Keratinocyte (primary cell): Measurements from ENCODE around the gene GMCL1. TPM values are rescaled to one million over a fixed set of nuclear protein-coding genes. Genes with fewer than 3 reads are reported as not detected.

Source experiments
- DNase-seq: peaks from one replicate; pipeline ENCODE4 v3.0.0-alpha.2; 2011; ENCODE audit warnings: low read depth, missing footprints, low spot score
- FAIRE-seq: peaks from 2 replicates; lab custom pipeline; 2011; peaks lifted over from hg19 to GRCh38; lab: Jason Lieb, UNC
- H2AFZ ChIP-seq: 2 replicates; pipeline ENCODE4 v1.6.0; 2012; ENCODE audit warnings: low read length, control low read depth, inconsistent platforms; ENCODE audit not compliant: control insufficient read depth
- H3K27ac ChIP-seq: 2 replicates; pipeline ENCODE4 v1.5.1; 2011; ENCODE audit warnings: low read length; ENCODE audit not compliant: control insufficient read depth, insufficient read depth
- H3K27me3 ChIP-seq: 3 replicates; pipeline ENCODE4 v1.6.0; 2011; ENCODE audit warnings: low read length; ENCODE audit not compliant: control insufficient read depth, insufficient read depth; ENCODE audit errors: extremely low read depth
- H3K36me3 ChIP-seq, 2 experiments: 2 replicates in 1 of 2; 3 replicates in 1 of 2; pipeline ENCODE4 v1.5.1; 2011; ENCODE audit warnings: low read length in 2 of 2, mild to moderate bottlenecking in 1 of 2; ENCODE audit not compliant: control insufficient read depth in 2 of 2, insufficient read depth in 2 of 2; ENCODE audit errors: extremely low read depth in 1 of 2
- H3K4me1 ChIP-seq: 3 replicates; pipeline ENCODE4 v1.5.1; 2011; ENCODE audit warnings: low read length; ENCODE audit not compliant: control insufficient read depth, insufficient read depth; ENCODE audit errors: extremely low read depth
- H3K4me2 ChIP-seq: 3 replicates; pipeline ENCODE4 v1.6.0; 2011; ENCODE audit warnings: low read depth, low read length; ENCODE audit not compliant: control insufficient read depth, insufficient read depth; ENCODE audit errors: extremely low read depth
- H3K4me3 ChIP-seq, 3 experiments: fragments of 200-600 bp in 1 of 3; sonication (generic) in 1 of 3; 2 replicates in 2 of 3; 3 replicates in 1 of 3; pipeline ENCODE4 v1.5.1; 2011 to 2016; ENCODE audit warnings: low read length in 3 of 3, mild to moderate bottlenecking in 3 of 3, control low read depth in 2 of 3, inconsistent platforms in 1 of 3, low read depth in 1 of 3, mixed read lengths in 1 of 3, mixed run types in 1 of 3, moderate library complexity in 1 of 3; ENCODE audit not compliant: control insufficient read depth in 2 of 3, insufficient read depth in 2 of 3; ENCODE audit errors: extremely low read depth in 1 of 3
- H3K79me2 ChIP-seq: 2 replicates; pipeline ENCODE4 v1.6.0; 2012; ENCODE audit warnings: low read length; ENCODE audit not compliant: control insufficient read depth, insufficient read depth
- H3K9ac ChIP-seq: 3 replicates; pipeline ENCODE4 v1.6.0; 2011; ENCODE audit warnings: low read length; ENCODE audit not compliant: control insufficient read depth, insufficient read depth; ENCODE audit errors: extremely low read depth
- H3K9me1 ChIP-seq: 3 replicates; pipeline ENCODE4 v1.6.0; 2011; ENCODE audit warnings: low read length; ENCODE audit not compliant: control insufficient read depth, insufficient read depth; ENCODE audit errors: extremely low read depth
- H3K9me3 ChIP-seq: 2 replicates; pipeline ENCODE4 v1.5.1; 2012; ENCODE audit warnings: low read depth, low read length; ENCODE audit not compliant: control insufficient read depth
- H4K20me1 ChIP-seq: 3 replicates; pipeline ENCODE4 v1.6.0; 2011; ENCODE audit warnings: low read length; ENCODE audit not compliant: control insufficient read depth, insufficient read depth; ENCODE audit errors: extremely low read depth
- CTCF ChIP-seq, 3 experiments: IDR thresholded peaks in 1 of 3; conservative IDR thresholded peaks in 1 of 3; optimal IDR thresholded peaks in 1 of 3; 2 replicates in 2 of 3; 3 replicates in 1 of 3; pipeline versions ENCODE3 to v1.5.1; 2011; ENCODE audit warnings: low read length in 3 of 3, mild to moderate bottlenecking in 3 of 3, moderate library complexity in 2 of 3, control low read depth in 1 of 3, inconsistent platforms in 1 of 3; ENCODE audit not compliant: insufficient read depth in 2 of 3; ENCODE audit errors: extremely low read depth in 1 of 3
- EZH2 ChIP-seq: IDR thresholded peaks from one replicate; pipeline ENCODE4 v1.6.1; 2012; ENCODE audit warnings: inconsistent platforms, mild to moderate bottlenecking, low read length, moderate library complexity
- dilution Hi-C: fragments of 300-500 bp; cut with MboI; formaldehyde crosslinking; loops from one replicate; pipeline ENCODE4 v1.7.0; 2020; ENCODE audit warnings: low sequenced_read_pairs; ENCODE audit not compliant: extremely low pct_ligation_motif_present
- polyA plus RNA-seq, 5 experiments: library from polyadenylated mRNA; depleted of rRNA in 3 of 5; stranded (reverse) in 3 of 5; stranded (forward) in 1 of 5; unstranded in 1 of 5; fragments of >200 nt; gene quantifications; 1 replicate in 1 of 5; 2 replicates in 3 of 5; 3 replicates in 1 of 5; pipeline versions ENCODE4 v1.2.1 to v1.2.3, GENCODE V29; 2011 to 2012; ENCODE audit warnings: missing spikeins in 2 of 5, low read depth in 1 of 5, low replicate concordance in 1 of 5

The GMCL1 gene
- polyA plus RNA-seq, 1 donor (not counting 4 experiments of a cell fraction or from before 2014, with no cell fraction given) = 7.5 TPM

GRCh38 chr2:69785358-69785757 is 44.1 kb upstream of the GMCL1 start:
- no peak overlapping the region for H3K4me2 ChIP-seq

GRCh38 chr2:69786052-69786560 is 43.4 kb upstream of the GMCL1 start:
- Histone ChIP-seq H3K27ac (no peak overlapping the region), H3K27me3 (no peaks in the 10 kb centered on the region), H3K4me3 (no peak overlapping the region), H3K79me2 (no peaks in the 10 kb centered on the region), H3K9ac (no peak overlapping the region), H3K4me2 (no peak overlapping the region), H4K20me1 (no peaks in the 10 kb centered on the region), H3K4me1 (peaks cover 4% of the 10 kb centered on the region), H2AFZ (no peak overlapping the region), H3K36me3 (peaks cover 17 to 27% of the 10 kb centered on the region in 2 experiments), H3K9me3 (no peaks in the 10 kb centered on the region), H3K9me1 (no peaks in the 10 kb centered on the region)
- dilution Hi-C loops = no loop called here
- FAIRE-seq = no peak
- DNase-seq = no peak
- TF ChIP-seq CTCF (optimal IDR thresholded peaks at IDR 0.05 in 1 of 3, IDR thresholded peaks at IDR 0.05 in 1 of 3, conservative IDR thresholded peaks at IDR 0.05 in 1 of 3; ENCODE audit: extremely low read depth in 1 of 3, insufficient read depth in 2 of 3, low read length in 3 of 3) (no peak), EZH2 (no peak)

More at GRCh38 chr2:69785358-69785757, 44.1 kb upstream of the GMCL1 start:
- Histone ChIP-seq H3K79me2 (no peaks in the 10 kb centered on the region), H3K27me3 (no peaks in the 10 kb centered on the region), H3K9me1 (no peaks in the 10 kb centered on the region), H3K27ac (no peak overlapping the region), H3K36me3 (peaks cover 17 to 27% of the 10 kb centered on the region in 2 experiments), H2AFZ (no peak overlapping the region), H4K20me1 (no peaks in the 10 kb centered on the region), H3K4me3 (no peak overlapping the region), H3K4me1 (peaks cover 5% of the 10 kb centered on the region), H3K9ac (no peak overlapping the region), H3K9me3 (no peaks in the 10 kb centered on the region)
- FAIRE-seq (no peak), DNase-seq (no peak)
- TF ChIP-seq CTCF (optimal IDR thresholded peaks at IDR 0.05 in 1 of 3, IDR thresholded peaks at IDR 0.05 in 1 of 3, conservative IDR thresholded peaks at IDR 0.05 in 1 of 3; ENCODE audit: extremely low read depth in 1 of 3, insufficient read depth in 2 of 3, low read length in 3 of 3) (no peak), EZH2 (no peak)
- dilution Hi-C loops = no loop called here
